Measurements from ENCODE around the gene GRK5. TPM values are rescaled to one million over a fixed set of nuclear protein-coding genes. Genes with fewer than 3 reads are reported as not detected.

The GRK5 gene
- total and polyA plus RNA-seq, 4 donors = 18.5 to 43.1 (median 40.3) TPM

- peaks cover 0 to 11% (median 4%) of the 10 kb centered on the region in 4 donors for H3K36me3 ChIP-seq (ENCODE audit: control insufficient read depth in 4 of 4, insufficient read depth in 4 of 4, low read length in 4 of 4)
- H3K9me3 ChIP-seq (ENCODE audit: control insufficient read depth in 4 of 4, insufficient read depth in 3 of 4, low read length in 3 of 4) = peaks cover 0 to 5% (median under 1%) of the 10 kb centered on the region in 4 donors
- no peak overlapping the region for H3K9ac ChIP-seq (ENCODE audit: insufficient read depth in 1 of 2, low read length in 2 of 2)
- ATAC-seq (ENCODE audit: insufficient read depth, low FRiP score) (no peak), DNase-seq (peak; percentile 76 to 91 (median 85))
- WGBS, 2 donors = 58 to 61% methylated on average over 15 of the region's 15 CpGs
- no peaks in the 10 kb centered on the region for H3K27me3 ChIP-seq (ENCODE audit: control insufficient read depth in 3 of 3, insufficient read depth in 3 of 3, low read length in 2 of 3)
- no peak overlapping the region for H3K4me3 ChIP-seq
- H3K4me1 ChIP-seq (ENCODE audit: control insufficient read depth in 5 of 5, insufficient read depth in 5 of 5, low read length in 5 of 5) = peaks cover 11 to 35% (median 24%) of the 10 kb centered on the region in 5 donors
- TF ChIP-seq CTCF (IDR thresholded peaks at IDR 0.05; ENCODE audit: control extremely low read depth, extremely low read depth) = no peak
- peak overlapping the region in 1 of 2 donors; percentile 48 for H3K27ac ChIP-seq (ENCODE audit: low read depth in 1 of 2, low read length in 1 of 2)
Observed at GRCh38 chr10:119348516-119349240, 141.3 kb downstream of the GRK5 start.

GRCh38 chr10:119349341-119349740 lies 142.0 kb downstream of the GRK5 start:
- Histone ChIP-seq H3K4me3 (no peak overlapping the region), H3K27me3 (ENCODE audit: control insufficient read depth in 3 of 3, insufficient read depth in 3 of 3, low read length in 2 of 3) (no peaks in the 10 kb centered on the region), H3K9ac (ENCODE audit: insufficient read depth in 1 of 2, low read length in 2 of 2) (no peak overlapping the region), H3K36me3 (ENCODE audit: control insufficient read depth in 4 of 4, insufficient read depth in 4 of 4, low read length in 4 of 4) (peaks cover 0 to 11% (median 4%) of the 10 kb centered on the region in 4 donors), H3K4me1 (ENCODE audit: control insufficient read depth in 5 of 5, insufficient read depth in 5 of 5, low read length in 5 of 5) (peaks cover 11 to 33% (median 24%) of the 10 kb centered on the region in 5 donors), H3K27ac (ENCODE audit: low read depth in 1 of 2, low read length in 1 of 2) (peak overlapping the region in 1 of 2 donors; percentile 48), H3K9me3 (ENCODE audit: control insufficient read depth in 4 of 4, insufficient read depth in 3 of 4, low read length in 3 of 4) (peaks cover 0 to 5% (median under 1%) of the 10 kb centered on the region in 4 donors)
- ATAC-seq (ENCODE audit: insufficient read depth, low FRiP score) (no peak), DNase-seq (no peak)
- 88 to 90% methylated on average over 5 of the region's 5 CpGs for WGBS, 2 donors
- TF ChIP-seq CTCF (IDR thresholded peaks at IDR 0.05; ENCODE audit: control extremely low read depth, extremely low read depth) = no peak

- H3K27ac ChIP-seq (ENCODE audit: low read depth in 1 of 2, low read length in 1 of 2) = peak overlapping the region in 1 of 2 donors; percentile 48
- no peaks in the 10 kb centered on the region for H3K27me3 ChIP-seq (ENCODE audit: control insufficient read depth in 3 of 3, insufficient read depth in 3 of 3, low read length in 2 of 3)
- peaks cover 0 to 11% (median 4%) of the 10 kb centered on the region in 4 donors for H3K36me3 ChIP-seq (ENCODE audit: control insufficient read depth in 4 of 4, insufficient read depth in 4 of 4, low read length in 4 of 4)
- H3K9ac ChIP-seq (ENCODE audit: insufficient read depth in 1 of 2, low read length in 2 of 2) = no peak overlapping the region
- no peak overlapping the region for H3K4me3 ChIP-seq
- DNase-seq (no peak), ATAC-seq (ENCODE audit: insufficient read depth, low FRiP score) (no peak)
- TF ChIP-seq CTCF (IDR thresholded peaks at IDR 0.05; ENCODE audit: control extremely low read depth, extremely low read depth) = no peak
- peaks cover 0 to 5% (median under 1%) of the 10 kb centered on the region in 4 donors for H3K9me3 ChIP-seq (ENCODE audit: control insufficient read depth in 4 of 4, insufficient read depth in 3 of 4, low read length in 3 of 4)
- H3K4me1 ChIP-seq (ENCODE audit: control insufficient read depth in 5 of 5, insufficient read depth in 5 of 5, low read length in 5 of 5) = peaks cover 11 to 33% (median 24%) of the 10 kb centered on the region in 5 donors
- WGBS, 2 donors = 77 to 88% methylated on average over 9 of the region's 9 CpGs
Observed at GRCh38 chr10:119349937-119350501, 142.6 kb downstream of the GRK5 start.

All from lung (tissue), 12 donors.